ENCODE data around the gene DLGAP1. TPM values are rescaled to one million over a fixed set of nuclear protein-coding genes. Genes with fewer than 3 reads are reported as not detected.

The DLGAP1 gene
- total RNA-seq, 1 experiment from 2014 or later = 0.39 TPM

DNA sequence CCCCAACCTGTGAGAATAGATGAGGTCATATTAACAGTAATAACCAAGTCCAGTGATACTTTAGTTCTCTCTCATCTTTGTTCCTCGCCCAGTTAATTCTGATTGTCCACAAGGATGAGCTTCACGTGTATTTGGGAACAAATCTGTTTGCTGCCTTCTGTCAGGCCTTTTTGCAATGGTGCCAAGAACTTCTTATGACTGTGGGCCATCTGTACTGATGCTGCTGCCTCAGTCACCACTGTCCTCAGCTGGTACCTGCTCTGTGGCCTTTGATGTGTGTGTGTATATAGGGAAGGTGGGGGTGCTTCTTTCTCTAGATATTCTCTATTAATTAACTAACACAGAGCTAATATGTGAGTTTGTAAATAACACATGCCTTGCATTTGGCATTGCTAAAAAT is 612.3 kb downstream of the DLGAP1 start:
- no peak overlapping the region for H3K4me2 ChIP-seq (ENCODE audit: low read length)
- BruUV-seq (replicated peaks) = no TSS peak
- H2AFZ ChIP-seq (ENCODE audit: low read depth, low read length, poor library complexity, severe bottlenecking) = no peak overlapping the region
- ATAC-seq = no peak
- no peaks in the 10 kb centered on the region for H3K79me2 ChIP-seq (ENCODE audit: insufficient read depth, low read length)
- H3K9me2 ChIP-seq (ENCODE audit: insufficient read depth) = no peaks in the 10 kb centered on the region
- no peaks in the 10 kb centered on the region for H3K4me1 ChIP-seq (ENCODE audit: control insufficient read depth in 1 of 2, insufficient read depth in 2 of 2, low read length in 2 of 2)
- CTCF ChIA-PET = no interaction called here
- no peaks in the 10 kb centered on the region for H3K36me3 ChIP-seq (ENCODE audit: control insufficient read depth in 1 of 2, insufficient read depth in 2 of 2, low read length in 2 of 2)
- no peak for TF ChIP-seq CBX3 (IDR thresholded peaks at IDR 0.05; ENCODE audit: low read depth)
- TF ChIP-seq SRF (IDR thresholded peaks at IDR 0.05; ENCODE audit: low read depth) = no peak
- H3K27ac ChIP-seq (ENCODE audit: low read depth, low read length) = no peak overlapping the region
- H3K27me3 ChIP-seq (ENCODE audit: insufficient read depth, low read length) = no peaks in the 10 kb centered on the region
- DNase-seq (ENCODE audit: low read depth, low spot score) = no peak
- intact Hi-C loops (cut with micrococcal nuclease) = no loop called here
- H3K4me3 ChIP-seq (replicated peaks in 1 of 2; ENCODE audit: low read depth in 1 of 2, low read length in 2 of 2) = no peak overlapping the region
- H3K9ac ChIP-seq (ENCODE audit: low read length) = no peak overlapping the region
- POLR2A ChIA-PET = no interaction called here
- no peaks in the 10 kb centered on the region for H4K20me1 ChIP-seq (ENCODE audit: insufficient read depth)
- H3K9me3 ChIP-seq (ENCODE audit: control insufficient read depth in 1 of 2, insufficient read depth in 1 of 2, low read depth in 1 of 2, low read length in 2 of 2) = no peaks in the 10 kb centered on the region
- RAD21 ChIA-PET (ENCODE audit: low non-redundant PET in 1 of 2, low total read pairs in 2 of 2, uncharacterized antibody in 2 of 2, unreplicated experiment in 2 of 2) = no interaction called here

DNA sequence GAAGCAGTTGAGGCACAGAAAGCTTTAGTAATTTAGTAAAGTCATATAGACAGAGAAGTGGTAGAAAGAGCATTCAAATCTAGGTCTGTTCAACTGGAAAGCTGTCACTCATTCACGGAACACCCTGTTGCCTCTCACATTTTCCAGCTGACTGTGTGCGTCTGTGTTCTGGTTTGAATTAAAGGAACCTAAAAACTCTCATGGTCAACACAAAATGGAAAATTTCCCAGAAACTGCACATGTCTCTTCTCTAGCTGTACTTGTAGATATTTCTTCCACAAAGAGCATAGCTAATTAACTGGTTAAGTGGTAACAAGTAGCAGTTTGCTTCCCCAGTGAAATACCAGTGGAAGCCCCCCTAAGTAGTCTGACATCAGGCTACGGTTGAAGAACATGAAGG is 614.3 kb downstream of the DLGAP1 start:
- Histone ChIP-seq H4K20me1 (ENCODE audit: insufficient read depth) (no peaks in the 10 kb centered on the region), H3K36me3 (ENCODE audit: control insufficient read depth in 1 of 2, insufficient read depth in 2 of 2, low read length in 2 of 2) (no peaks in the 10 kb centered on the region), H3K79me2 (ENCODE audit: insufficient read depth, low read length) (no peaks in the 10 kb centered on the region), H3K27ac (ENCODE audit: low read depth, low read length) (no peak overlapping the region), H2AFZ (ENCODE audit: low read depth, low read length, poor library complexity, severe bottlenecking) (no peak overlapping the region), H3K4me3 (replicated peaks in 1 of 2; ENCODE audit: low read depth in 1 of 2, low read length in 2 of 2) (no peak overlapping the region), H3K9me3 (ENCODE audit: control insufficient read depth in 1 of 2, insufficient read depth in 1 of 2, low read depth in 1 of 2, low read length in 2 of 2) (no peaks in the 10 kb centered on the region), H3K27me3 (ENCODE audit: insufficient read depth, low read length) (no peaks in the 10 kb centered on the region), H3K9ac (ENCODE audit: low read length) (no peak overlapping the region), H3K4me2 (ENCODE audit: low read length) (no peak overlapping the region), H3K9me2 (ENCODE audit: insufficient read depth) (no peaks in the 10 kb centered on the region), H3K4me1 (ENCODE audit: control insufficient read depth in 1 of 2, insufficient read depth in 2 of 2, low read length in 2 of 2) (no peaks in the 10 kb centered on the region)
- POLR2A ChIA-PET = no interaction called here
- DNase-seq (ENCODE audit: low read depth, low spot score) (no peak), ATAC-seq (no peak)
- RAD21 ChIA-PET (ENCODE audit: low non-redundant PET in 1 of 2, low total read pairs in 2 of 2, uncharacterized antibody in 2 of 2, unreplicated experiment in 2 of 2) = no interaction called here
- no TSS peak for BruUV-seq (replicated peaks)
- no peak for TF ChIP-seq EGR1 (IDR thresholded peaks at IDR 0.05; ENCODE audit: low read depth)
- no peak for TF ChIP-seq JUND (IDR thresholded peaks at IDR 0.05)
- no peak for TF ChIP-seq ELF1 (IDR thresholded peaks at IDR 0.05; ENCODE audit: borderline replicate concordance, low read depth)
- TF ChIP-seq POLR2AphosphoS5 (IDR thresholded peaks at IDR 0.05; ENCODE audit: low read depth, low read length) = no peak
- TF ChIP-seq RAD21 (IDR thresholded peaks at IDR 0.05; ENCODE audit: low read depth) = no peak
- no peak for TF ChIP-seq SRF (IDR thresholded peaks at IDR 0.05; ENCODE audit: low read depth)
- TF ChIP-seq, protein P1, sequence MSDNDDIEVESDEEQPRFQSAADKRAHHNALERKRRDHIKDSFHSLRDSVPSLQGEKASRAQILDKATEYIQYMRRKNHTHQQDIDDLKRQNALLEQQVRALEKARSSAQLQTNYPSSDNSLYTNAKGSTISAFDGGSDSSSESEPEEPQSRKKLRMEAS (IDR thresholded peaks at IDR 0.05) = no peak
- TF ChIP-seq CBX3 (IDR thresholded peaks at IDR 0.05; ENCODE audit: low read depth) = no peak
- TF ChIP-seq ZFX (IDR thresholded peaks at IDR 0.05) = no peak
- TF ChIP-seq, protein P2, sequence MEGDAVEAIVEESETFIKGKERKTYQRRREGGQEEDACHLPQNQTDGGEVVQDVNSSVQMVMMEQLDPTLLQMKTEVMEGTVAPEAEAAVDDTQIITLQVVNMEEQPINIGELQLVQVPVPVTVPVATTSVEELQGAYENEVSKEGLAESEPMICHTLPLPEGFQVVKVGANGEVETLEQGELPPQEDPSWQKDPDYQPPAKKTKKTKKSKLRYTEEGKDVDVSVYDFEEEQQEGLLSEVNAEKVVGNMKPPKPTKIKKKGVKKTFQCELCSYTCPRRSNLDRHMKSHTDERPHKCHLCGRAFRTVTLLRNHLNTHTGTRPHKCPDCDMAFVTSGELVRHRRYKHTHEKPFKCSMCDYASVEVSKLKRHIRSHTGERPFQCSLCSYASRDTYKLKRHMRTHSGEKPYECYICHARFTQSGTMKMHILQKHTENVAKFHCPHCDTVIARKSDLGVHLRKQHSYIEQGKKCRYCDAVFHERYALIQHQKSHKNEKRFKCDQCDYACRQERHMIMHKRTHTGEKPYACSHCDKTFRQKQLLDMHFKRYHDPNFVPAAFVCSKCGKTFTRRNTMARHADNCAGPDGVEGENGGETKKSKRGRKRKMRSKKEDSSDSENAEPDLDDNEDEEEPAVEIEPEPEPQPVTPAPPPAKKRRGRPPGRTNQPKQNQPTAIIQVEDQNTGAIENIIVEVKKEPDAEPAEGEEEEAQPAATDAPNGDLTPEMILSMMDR (IDR thresholded peaks at IDR 0.05 in 2 of 3, conservative IDR thresholded peaks at IDR 0.05 in 1 of 3; ENCODE audit: borderline replicate concordance in 1 of 3, insufficient read depth in 1 of 3, low read depth in 2 of 3, low read length in 2 of 3) = no peak
- no peak for TF ChIP-seq EZH2phosphoT487 (IDR thresholded peaks at IDR 0.05; ENCODE audit: borderline replicate concordance)
- intact Hi-C loops (cut with micrococcal nuclease) = no loop called here
- CTCF ChIA-PET = no interaction called here

Measured in HCT116 (cell line).